HCT116 (cell line): ENCODE data around the gene EPRS1. TPM values are rescaled to one million over a fixed set of nuclear protein-coding genes. Genes with fewer than 3 reads are reported as not detected.

Source experiments
- ATAC-seq: fragments of 200-7000 bp; cut with Tn5 transposase; 2 replicates; pipeline ENCODE4 v1.9.1; 2020; ENCODE audit warnings: mild to moderate bottlenecking, moderate library complexity
- BruUV-seq: library from RNA; stranded (reverse); fragments of 400-500 nt; replicated peaks from 2 replicates; lab custom pipeline; 2021; lab: Mats Ljungman, UMichigan
- CTCF ChIA-PET: fragments of 300-600 bp; sonication (Branson Sonifier 250); formaldehyde crosslinking; loops from one replicate; lab custom pipeline; 2021; ENCODE audit warnings: antibody characterized with exemption; lab: Charles Lee
- POLR2A ChIA-PET: fragments of 300-600, 350-600 bp; sonication (Branson Sonifier 250); formaldehyde crosslinking; loops from one replicate; lab custom pipeline; 2021; ENCODE audit warnings: antibody characterized with exemption; lab: Charles Lee
- RAD21 ChIA-PET, 2 experiments: fragments of 300-600 bp; sonication (Branson Sonifier 250); formaldehyde crosslinking; loops; one replicate each; lab custom pipeline; 2023; ENCODE audit warnings: low total read pairs in 2 of 2; ENCODE audit not compliant: uncharacterized antibody in 2 of 2, unreplicated experiment in 2 of 2, low non-redundant PET in 1 of 2; lab: Charles Lee
- DNase-seq: peaks from one replicate; pipeline ENCODE4 v3.0.0-alpha.2; 2010; ENCODE audit warnings: low read depth, low spot score
- H2AFZ ChIP-seq: fragments of 200-600 bp; shearing (Covaris generic), sonication (generic); 2 replicates; pipeline ENCODE4 v1.6.1; 2017; ENCODE audit warnings: low read depth, mixed run types, mixed read lengths, antibody characterized with exemption, low read length; ENCODE audit not compliant: poor library complexity, severe bottlenecking
- H3K27ac ChIP-seq: 2 replicates; pipeline ENCODE4 v1.5.1; 2012; ENCODE audit warnings: low read depth, low read length
- H3K27me3 ChIP-seq: fragments of 200-600 bp; sonication (generic); 2 replicates; pipeline ENCODE4 v1.6.1; 2016; ENCODE audit warnings: mixed run types, low read length, mixed read lengths; ENCODE audit not compliant: insufficient read depth
- H3K36me3 ChIP-seq, 2 experiments: fragments of 200-500 bp in 1 of 2; fragments of 200-600 bp in 1 of 2; sonication (Bioruptor generic) in 1 of 2; sonication (generic) in 1 of 2; 2 replicates each; pipeline versions ENCODE4 v1.5.1 to v1.6.1; 2014 to 2016; ENCODE audit warnings: low read length in 2 of 2, inconsistent platforms in 1 of 2, mixed read lengths in 1 of 2, mixed run types in 1 of 2; ENCODE audit not compliant: insufficient read depth in 2 of 2, control insufficient read depth in 1 of 2
- H3K4me1 ChIP-seq, 2 experiments: fragments of 200-600 bp in 1 of 2; sonication (generic) in 1 of 2; 2 replicates each; pipeline versions ENCODE4 v1.5.1 to v1.6.1; 2012 to 2017; ENCODE audit warnings: low read length in 2 of 2, inconsistent platforms in 1 of 2, mild to moderate bottlenecking in 1 of 2, mixed read lengths in 1 of 2, mixed run types in 1 of 2, moderate library complexity in 1 of 2; ENCODE audit not compliant: insufficient read depth in 2 of 2, control insufficient read depth in 1 of 2
- H3K4me2 ChIP-seq: fragments of 200-600 bp; sonication (generic); 2 replicates; pipeline ENCODE4 v1.6.1; 2017; ENCODE audit warnings: mixed run types, low read length, mixed read lengths
- H3K4me3 ChIP-seq, 2 experiments: fragments of 200-600 bp in 1 of 2; sonication (generic) in 1 of 2; replicated peaks in 1 of 2; 2 replicates each; pipeline ENCODE4 v1.5.1; 2011 to 2016; ENCODE audit warnings: low read length in 2 of 2, control low read depth in 1 of 2, low read depth in 1 of 2, mild to moderate bottlenecking in 1 of 2, mixed read lengths in 1 of 2, mixed run types in 1 of 2
- H3K79me2 ChIP-seq: fragments of 200-600 bp; sonication (generic); 2 replicates; pipeline ENCODE4 v1.6.1; 2017; ENCODE audit warnings: mild to moderate bottlenecking, mixed run types, low read length, moderate library complexity, mixed read lengths; ENCODE audit not compliant: insufficient read depth
- H3K9ac ChIP-seq: fragments of 200-600 bp; sonication (generic); 2 replicates; pipeline ENCODE4 v1.6.1; 2016; ENCODE audit warnings: low read length, mixed read lengths
- H3K9me2 ChIP-seq: fragments of 200-600 bp; sonication (generic), shearing (Covaris generic); 2 replicates; pipeline ENCODE4 v1.6.1; 2017; ENCODE audit warnings: mixed run types, mild to moderate bottlenecking, moderate library complexity; ENCODE audit not compliant: insufficient read depth
- H3K9me3 ChIP-seq, 2 experiments: fragments of 200-500 bp in 1 of 2; fragments of 200-600 bp in 1 of 2; sonication (Bioruptor generic) in 1 of 2; sonication (generic) in 1 of 2; 2 replicates each; pipeline ENCODE4 v1.6.1; 2014 to 2017; ENCODE audit warnings: low read length in 2 of 2, mixed read lengths in 2 of 2, inconsistent platforms in 1 of 2, low read depth in 1 of 2, mild to moderate bottlenecking in 1 of 2, mixed run types in 1 of 2, moderate library complexity in 1 of 2; ENCODE audit not compliant: control insufficient read depth in 1 of 2, insufficient read depth in 1 of 2
- H4K20me1 ChIP-seq: fragments of 200-600 bp; sonication (generic), shearing (Covaris generic); 2 replicates; pipeline ENCODE4 v1.6.1; 2017; ENCODE audit warnings: mixed run types, mild to moderate bottlenecking, moderate library complexity; ENCODE audit not compliant: insufficient read depth
- CEBPB ChIP-seq: IDR thresholded peaks from 2 replicates; pipeline ENCODE4 v1.6.1; 2012; ENCODE audit warnings: low read depth
- CTCF ChIP-seq, 3 experiments: fragments of 200-600 bp in 1 of 3; sonication (generic) in 1 of 3; IDR thresholded peaks in 2 of 3; conservative IDR thresholded peaks in 1 of 3; 2 replicates each; pipeline ENCODE4 v1.5.1; 2012 to 2017; ENCODE audit warnings: low read depth in 2 of 3, low read length in 2 of 3, antibody characterized with exemption in 1 of 3, borderline replicate concordance in 1 of 3, control low read depth in 1 of 3, mild to moderate bottlenecking in 1 of 3, mixed read lengths in 1 of 3, mixed run types in 1 of 3, moderate library complexity in 1 of 3; ENCODE audit not compliant: insufficient read depth in 1 of 3
- EGR1 ChIP-seq: IDR thresholded peaks from 2 replicates; pipeline ENCODE4 v1.6.1; 2012; ENCODE audit warnings: low read depth
- REST ChIP-seq: IDR thresholded peaks from 2 replicates; pipeline ENCODE4 v1.6.1; 2012; ENCODE audit warnings: low read depth
- intact Hi-C: fragments of 100-400 bp; cut with micrococcal nuclease; formaldehyde crosslinking; loops from 2 replicates; pipeline ENCODE4 v1.10.0; 2022
- total RNA-seq: library from RNA; stranded (reverse); gene quantifications from one replicate; pipeline ENCODE4 v1.2.1, GENCODE V29; 2021; ENCODE audit not compliant: unreplicated experiment

The EPRS1 gene
- total RNA-seq, 1 experiment from 2014 or later = 188 TPM

GRCh38 chr1:220012259-220012658, 34.0 kb downstream of the EPRS1 start:
- H3K4me3 ChIP-seq = no peak overlapping the region
- BruUV-seq = no TSS peak
- no peak overlapping the region for H3K4me2 ChIP-seq
- H3K27me3 ChIP-seq = no peaks in the 10 kb centered on the region
- no peak overlapping the region for H2AFZ ChIP-seq
- peaks cover 0 to 2% of the 10 kb centered on the region in 2 experiments; a peak in 1 of 4 replicates for H3K4me1 ChIP-seq
- no peak overlapping the region for H3K27ac ChIP-seq
- POLR2A ChIA-PET = interaction anchor here (1.3 kb wide), 1 partner anchor 21 kb away, joined by 3 read pairs; no protein-coding TSS in a partner anchor
- no peak for ATAC-seq
- DNase-seq = no peak
- TF ChIP-seq CEBPB (no peak), REST (no peak), EGR1 (no peak), CTCF (IDR thresholded peaks at IDR 0.05 in 2 of 3, conservative IDR thresholded peaks at IDR 0.05 in 1 of 3; ENCODE audit: borderline replicate concordance in 1 of 3, insufficient read depth in 1 of 3, low read depth in 2 of 3, low read length in 2 of 3) (peak in 2 of 3 experiments; percentile 9 to 11; a peak in 2 of 6 replicates)
- RAD21 ChIA-PET = no interaction called here
- H4K20me1 ChIP-seq = no peaks in the 10 kb centered on the region
- H3K36me3 ChIP-seq = peaks cover 2 to 13% of the 10 kb centered on the region in 2 experiments; a peak in 3 of 4 replicates
- intact Hi-C loops = no loop called here
- no peaks in the 10 kb centered on the region for H3K9me3 ChIP-seq
- CTCF ChIA-PET = interaction anchor here (1.1 kb wide), 2 partner anchors 22 to 34 kb away, joined by 3 read pairs; no protein-coding TSS in a partner anchor
- H3K9ac ChIP-seq = no peak overlapping the region
- H3K9me2 ChIP-seq = no peaks in the 10 kb centered on the region
- 0 out of 2 replicates have a peak, but pooled peaks cover 4% of the 10 kb centered on the region for H3K79me2 ChIP-seq
